GM12873 (cell line): ENCODE data around the gene PLCG2.

Experiments used
- TF ChIP-seq, protein P1 (sequence below): IDR thresholded peaks from 2 replicates; pipeline ENCODE4 v1.5.1; 2012; ENCODE audit warnings: low read depth, mild to moderate bottlenecking, moderate library complexity, low read length, control low read depth; ENCODE audit not compliant: insufficient read depth; ENCODE audit errors: missing control alignments

The PLCG2 gene

DNA sequence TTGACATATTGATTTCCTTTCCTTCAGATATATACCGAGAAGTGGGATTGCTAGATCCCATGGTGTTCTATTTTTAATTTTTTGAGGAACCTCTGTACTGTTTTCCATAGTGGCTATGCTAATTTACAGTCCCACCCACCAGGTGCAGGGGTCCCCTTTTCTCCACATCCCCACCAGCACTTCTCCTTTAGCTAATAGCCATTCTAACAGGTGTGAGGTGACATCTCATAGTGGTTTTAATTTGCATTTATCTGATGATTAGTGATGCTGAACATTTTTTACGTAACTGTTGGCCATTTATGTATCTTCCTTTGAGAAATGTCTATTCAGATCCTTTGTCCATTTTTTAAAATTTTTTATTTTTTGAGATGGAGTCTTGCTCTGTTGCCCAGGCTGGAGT lies 138.3 kb downstream of the PLCG2 start:
- TF ChIP-seq, protein P1, sequence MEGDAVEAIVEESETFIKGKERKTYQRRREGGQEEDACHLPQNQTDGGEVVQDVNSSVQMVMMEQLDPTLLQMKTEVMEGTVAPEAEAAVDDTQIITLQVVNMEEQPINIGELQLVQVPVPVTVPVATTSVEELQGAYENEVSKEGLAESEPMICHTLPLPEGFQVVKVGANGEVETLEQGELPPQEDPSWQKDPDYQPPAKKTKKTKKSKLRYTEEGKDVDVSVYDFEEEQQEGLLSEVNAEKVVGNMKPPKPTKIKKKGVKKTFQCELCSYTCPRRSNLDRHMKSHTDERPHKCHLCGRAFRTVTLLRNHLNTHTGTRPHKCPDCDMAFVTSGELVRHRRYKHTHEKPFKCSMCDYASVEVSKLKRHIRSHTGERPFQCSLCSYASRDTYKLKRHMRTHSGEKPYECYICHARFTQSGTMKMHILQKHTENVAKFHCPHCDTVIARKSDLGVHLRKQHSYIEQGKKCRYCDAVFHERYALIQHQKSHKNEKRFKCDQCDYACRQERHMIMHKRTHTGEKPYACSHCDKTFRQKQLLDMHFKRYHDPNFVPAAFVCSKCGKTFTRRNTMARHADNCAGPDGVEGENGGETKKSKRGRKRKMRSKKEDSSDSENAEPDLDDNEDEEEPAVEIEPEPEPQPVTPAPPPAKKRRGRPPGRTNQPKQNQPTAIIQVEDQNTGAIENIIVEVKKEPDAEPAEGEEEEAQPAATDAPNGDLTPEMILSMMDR, result no peak

DNA sequence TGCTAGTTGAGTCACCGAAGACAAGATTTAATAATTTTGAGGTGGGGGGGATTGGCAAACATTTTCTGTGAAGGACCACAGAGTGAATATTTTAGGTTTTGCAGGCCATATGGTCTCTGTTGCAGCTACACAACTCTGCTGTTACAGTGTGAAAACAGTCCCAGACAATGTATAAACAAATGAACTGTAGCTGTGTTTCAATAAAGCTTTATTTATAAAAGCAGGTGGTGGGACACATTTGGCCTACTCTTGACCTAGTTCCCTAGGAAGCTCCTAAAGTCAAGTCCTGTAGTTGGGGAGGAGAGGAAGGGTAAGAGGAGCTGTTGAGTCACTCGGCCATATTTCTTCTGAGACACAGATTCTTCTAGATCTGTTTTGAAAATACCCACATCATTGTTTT lies 139.8 kb downstream of the PLCG2 start:
- TF ChIP-seq, protein P1, result no peak

- TF ChIP-seq, protein P1, result no peak
Observed at GRCh38 chr16:81920498-81920897, 141.4 kb downstream of the PLCG2 start.

GRCh38 chr16:81921085-81921814 lies 142.2 kb downstream of the PLCG2 start:
- TF ChIP-seq, protein P1, result no peak

DNA sequence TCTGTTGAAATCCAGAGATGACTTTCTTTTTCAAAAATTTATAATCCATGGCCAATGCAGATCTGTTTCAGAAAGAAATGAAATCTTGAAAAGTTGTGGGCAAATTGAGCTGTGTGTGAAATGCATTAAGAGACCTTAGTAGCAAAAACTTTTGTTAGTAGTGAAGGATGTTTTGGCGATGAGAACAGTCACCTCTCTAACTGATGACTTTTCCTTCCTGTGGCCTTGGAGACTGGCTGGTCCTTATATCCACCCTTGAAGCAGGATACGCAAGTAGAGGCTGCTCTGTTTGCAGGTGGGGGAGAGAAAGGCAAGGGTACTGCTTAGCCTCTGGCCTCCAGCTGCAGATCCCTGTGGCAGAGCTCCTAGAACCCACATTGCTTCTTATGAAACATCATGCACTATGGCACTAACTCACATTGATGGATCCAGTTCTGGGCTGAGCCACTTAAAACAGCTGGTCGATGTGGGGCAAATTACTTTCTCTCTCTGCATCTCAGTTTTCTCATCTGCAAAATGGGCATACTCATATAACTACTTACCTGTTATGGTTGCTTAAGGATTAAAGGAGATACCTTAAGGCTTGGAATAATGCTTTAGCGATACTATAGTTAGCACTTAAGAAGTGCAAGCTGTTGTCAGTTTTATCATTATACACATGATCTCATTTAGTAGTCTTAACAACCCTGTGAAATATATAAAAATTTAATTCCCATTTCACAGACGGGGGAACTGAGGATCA lies 142.9 kb downstream of the PLCG2 start:
- TF ChIP-seq, protein P1, result no peak

- TF ChIP-seq, protein P1, result no peak
Observed at GRCh38 chr16:81923296-81923695, 144.2 kb downstream of the PLCG2 start.

DNA sequence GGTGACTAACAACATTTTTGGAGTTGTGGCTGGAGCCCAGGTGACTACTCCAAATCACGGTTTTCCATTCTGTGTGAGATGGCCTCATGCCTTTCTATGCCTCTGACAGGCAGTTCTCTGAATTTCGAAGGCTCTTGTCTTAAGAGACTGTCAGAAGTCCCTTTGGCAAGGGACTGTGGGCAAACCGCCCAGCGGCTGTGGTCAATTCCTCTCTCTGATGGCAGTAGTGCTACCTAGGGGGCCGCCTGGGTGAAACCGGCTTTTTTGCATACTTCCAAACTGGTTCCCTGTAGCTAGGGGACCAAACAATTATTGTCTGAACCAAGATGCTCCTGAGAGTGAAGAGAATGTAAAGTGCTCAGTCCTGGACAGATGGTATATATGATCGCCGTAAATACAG lies 145.9 kb downstream of the PLCG2 start:
- TF ChIP-seq, protein P1, result no peak
